MM.1S (cell line): ENCODE results near the gene UBE3B.

Experiments used
- CTCF ChIP-seq: fragments of 300-600 bp; sonication (generic); IDR thresholded peaks from 2 replicates; pipeline ENCODE4 v1.5.1; 2016; ENCODE audit warnings: antibody characterized with exemption, low read length, mixed read lengths
- EZH2 ChIP-seq: fragments of 300-600 bp; sonication (generic); optimal IDR thresholded peaks from 2 replicates; pipeline ENCODE3; 2017; ENCODE audit warnings: low read depth, mild to moderate bottlenecking, antibody characterized with exemption, low read length, mixed read lengths
- EZH2phosphoT487 ChIP-seq: fragments of 300-600 bp; sonication (generic); IDR thresholded peaks from 2 replicates; pipeline ENCODE4 v1.6.1; 2018; ENCODE audit warnings: antibody characterized with exemption, low read length

GRCh38 chr12:109493090-109493489, 15.7 kb downstream of the UBE3B start:
- TF ChIP-seq EZH2 = no peak
- TF ChIP-seq CTCF = no peak
- no peak for TF ChIP-seq EZH2phosphoT487
